WTC11 (cell line): ENCODE measurements around the gene SNX8. TPM values are rescaled to one million over a fixed set of nuclear protein-coding genes. Genes with fewer than 3 reads are reported as not detected.
"Not testable (repeated sequence)": the region's sequence is repeated elsewhere in the genome, so short reads cannot be mapped to it uniquely, and the experiment has no call there.

ENCODE experiments used
- ATAC-seq: fragments of 200-7000 bp; cut with Tn5 transposase; 2 replicates; pipeline ENCODE4 v1.10.0; 2021; ENCODE audit warnings: mild to moderate bottlenecking, moderate library complexity
- CTCF ChIA-PET: fragments of 300-600 bp; sonication (Branson Sonifier 250); formaldehyde crosslinking; loops from one replicate; lab custom pipeline; 2021; ENCODE audit warnings: antibody characterized with exemption; lab: Charles Lee
- POLR2A ChIA-PET: fragments of 350-600 bp; sonication (Branson Sonifier 250); formaldehyde crosslinking; loops from one replicate; lab custom pipeline; 2021; ENCODE audit warnings: antibody characterized with exemption; lab: Charles Lee
- DNase-seq: peaks from one replicate; pipeline ENCODE4 v3.0.0; 2021; ENCODE audit warnings: low spot score
- H3K27ac Mint-ChIP-seq: 2 replicates; pipeline ENCODE4 v1.8.0; 2021; ENCODE audit warnings: mixed read lengths
- H3K27me3 Mint-ChIP-seq: 2 replicates; pipeline ENCODE4 v1.8.0; 2021; ENCODE audit warnings: low read depth, mild to moderate bottlenecking, moderate library complexity, mixed read lengths
- H3K36me3 Mint-ChIP-seq: 2 replicates; pipeline ENCODE4 v1.8.0; 2021; ENCODE audit warnings: mixed read lengths
- H3K4me1 Mint-ChIP-seq: 2 replicates; pipeline ENCODE4 v1.8.0; 2022; ENCODE audit warnings: mixed read lengths
- H3K4me3 Mint-ChIP-seq: 2 replicates; pipeline ENCODE4 v1.8.0; 2021; ENCODE audit warnings: mild to moderate bottlenecking, moderate library complexity, mixed read lengths
- H3K9me3 Mint-ChIP-seq: 2 replicates; pipeline ENCODE4 v1.8.0; 2021; ENCODE audit warnings: mixed read lengths
- AFF4 ChIP-seq: sonication (generic); formaldehyde crosslinking; IDR thresholded peaks from 2 replicates; pipeline ENCODE4 v1.8.1; 2023; ENCODE audit warnings: mild to moderate bottlenecking, missing genetic modification reagents, borderline replicate concordance
- E2F1 ChIP-seq: sonication (generic); formaldehyde crosslinking; IDR thresholded peaks from 2 replicates; pipeline ENCODE4 v1.8.0; 2022; ENCODE audit warnings: mild to moderate bottlenecking, missing genetic modification reagents
- E2F5 ChIP-seq: sonication (generic); formaldehyde crosslinking; IDR thresholded peaks from 2 replicates; pipeline ENCODE4 v1.8.1; 2022; ENCODE audit warnings: mild to moderate bottlenecking, moderate library complexity, missing genetic modification reagents
- ELF4 ChIP-seq: sonication (generic); formaldehyde crosslinking; IDR thresholded peaks from 2 replicates; pipeline ENCODE4 v1.8.1; 2022; ENCODE audit warnings: low read depth, mild to moderate bottlenecking, moderate library complexity, missing genetic modification reagents
- ERG ChIP-seq: fragments of 250-450 bp; sonication (Bioruptor Pico); IDR thresholded peaks from 2 replicates; pipeline ENCODE4 v1.8.0; 2021; ENCODE audit warnings: mild to moderate bottlenecking
- FOXK1 ChIP-seq: sonication (generic); formaldehyde crosslinking; IDR thresholded peaks from 2 replicates; pipeline ENCODE4 v1.8.0; 2022; ENCODE audit warnings: mild to moderate bottlenecking, moderate library complexity, missing genetic modification reagents
- GTF2I ChIP-seq: fragments of 250-450 bp; sonication (Bioruptor Pico); conservative IDR thresholded peaks from 2 replicates; pipeline ENCODE4 v1.4.0; 2021; ENCODE audit warnings: mild to moderate bottlenecking
- JUN ChIP-seq: sonication (generic); formaldehyde crosslinking; IDR thresholded peaks from 2 replicates; pipeline ENCODE4 v1.8.0; 2023; ENCODE audit warnings: mild to moderate bottlenecking, missing genetic modification reagents
- MXD4 ChIP-seq: fragments of 250-450 bp; sonication (Bioruptor Pico); IDR thresholded peaks from 2 replicates; pipeline ENCODE4 v1.8.0; 2021; ENCODE audit warnings: mild to moderate bottlenecking, moderate library complexity, borderline replicate concordance
- ZNF121 ChIP-seq: sonication (generic); formaldehyde crosslinking; IDR thresholded peaks from 2 replicates; pipeline ENCODE4 v1.8.0; 2023; ENCODE audit warnings: missing genetic modification reagents
- ZNF671 ChIP-seq: fragments of 250-450 bp; sonication (Bioruptor Pico); IDR thresholded peaks from 2 replicates; pipeline ENCODE4 v1.8.0; 2021; ENCODE audit warnings: mild to moderate bottlenecking
- total RNA-seq: library from RNA; stranded (reverse); gene quantifications from 3 replicates; pipeline ENCODE4 v1.2.3, GENCODE V29; 2021

Gene SNX8
- total RNA-seq, 1 experiment from 2014 or later: 50.8 TPM

- H3K27me3 Mint-ChIP-seq: no peaks in the 10 kb centered on the region
- no peak for TF ChIP-seq ZNF671
- TF ChIP-seq ERG (CRISPR knock-in tag): no peak
- no peak for TF ChIP-seq E2F1 (CRISPR knock-in tag)
- TF ChIP-seq, all 79 proteins: peak for 0
- ATAC-seq: no peak
- H3K36me3 Mint-ChIP-seq: 0 out of 2 replicates have a peak, but pooled peaks cover 2% of the 10 kb centered on the region
- no peaks in the 10 kb centered on the region for H3K9me3 Mint-ChIP-seq
- H3K4me1 Mint-ChIP-seq: peaks cover 7% of the 10 kb centered on the region
- ChIA-PET CTCF (no interaction called here), POLR2A (no interaction called here)
- no peak for DNase-seq
- H3K4me3 Mint-ChIP-seq: no peak overlapping the region
- H3K27ac Mint-ChIP-seq: no peak overlapping the region
These were observed 1.5 kb upstream of the SNX8 start for GRCh38 chr7:2315787-2316186.

GRCh38 chr7:2314956-2315530, 802 bp upstream of the SNX8 start:
- H3K27me3 Mint-ChIP-seq, ATAC-seq, DNase-seq, H3K36me3 Mint-ChIP-seq, H3K9me3 Mint-ChIP-seq, CTCF ChIA-PET, H3K4me3 Mint-ChIP-seq, POLR2A ChIA-PET, H3K27ac Mint-ChIP-seq: not testable (repeated sequence)
- H3K4me1 Mint-ChIP-seq: peaks cover 11% of the 10 kb centered on the region

- Mint-ChIP-seq H3K36me3 (peaks cover 10% of the 10 kb centered on the region; the same call in 1 of the 2 replicates), H3K27me3 (no peaks in the 10 kb centered on the region), H3K4me1 (peaks cover 17% of the 10 kb centered on the region), H3K27ac (no peak overlapping the region), H3K9me3 (no peaks in the 10 kb centered on the region), H3K4me3 (peak overlapping the region; percentile 87)
- TF ChIP-seq ELF4 (no peak), ZNF121 (CRISPR knock-in tag) (peak; percentile 94), E2F5 (CRISPR knock-in tag) (no peak), GTF2I (peak; percentile 76), FOXK1 (CRISPR knock-in tag) (no peak), AFF4 (CRISPR knock-in tag) (no peak), JUN (no peak), MXD4 (no peak)
- ChIA-PET CTCF (interaction anchor here (0.6 kb wide), 1 partner anchor 33 kb away, joined by 7 read pairs; no protein-coding TSS in a partner anchor), POLR2A (interaction anchor here (0.5 kb wide), 1 partner anchor 1993 kb away, joined by 4 read pairs; no protein-coding TSS in a partner anchor)
- ATAC-seq (no peak; the same call in 1 of the 2 replicates), DNase-seq (no peak)
These were observed 612 bp downstream of the SNX8 start for GRCh38 chr7:2313450-2314208.
